ENCODE results near the gene ZNG1F.
"Not testable (repeated sequence)": the region's sequence is repeated elsewhere in the genome, so short reads cannot be mapped to it uniquely, and the experiment has no call there.

DNA sequence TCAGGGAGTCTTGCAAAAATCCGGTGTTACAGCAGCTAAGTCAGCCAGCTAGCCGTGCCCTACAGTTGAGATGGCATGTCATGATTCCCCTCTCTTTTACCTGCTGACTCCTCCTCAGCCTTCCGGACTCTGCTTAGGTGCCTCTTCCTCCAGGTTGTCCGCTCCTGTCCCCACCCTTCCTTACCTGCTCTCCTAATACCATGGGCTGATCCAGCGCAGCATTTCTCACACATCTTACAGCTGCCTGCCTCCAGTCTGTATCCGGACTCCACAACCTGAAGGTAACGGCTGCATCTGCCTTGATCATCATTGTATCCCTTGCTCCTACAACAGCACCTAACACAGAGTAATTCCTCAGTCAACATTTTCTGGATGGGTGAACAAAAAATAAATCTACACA is 69.8 kb downstream of the ZNG1F start:
- not testable (repeated sequence) for TF ChIP-seq POLR2AphosphoS5, CTCF, POLR2A, EP300 (IDR thresholded peaks at IDR 0.05)

Data from suprapubic skin (tissue), 4 donors.